HCT116 (cell line): ENCODE measurements around the gene SAMD7. TPM values are rescaled to one million over a fixed set of nuclear protein-coding genes. Genes with fewer than 3 reads are reported as not detected.
A peak's percentile ranks its signal among the peaks of the same experiment; 100 is the strongest.

ENCODE experiments used
- ATAC-seq: fragments of 200-7000 bp; cut with Tn5 transposase; 2 replicates; pipeline ENCODE4 v1.9.1; 2020; ENCODE audit warnings: mild to moderate bottlenecking, moderate library complexity
- BruUV-seq: library from RNA; stranded (reverse); fragments of 400-500 nt; replicated peaks from 2 replicates; lab custom pipeline; 2021; lab: Mats Ljungman, UMichigan
- CTCF ChIA-PET: fragments of 300-600 bp; sonication (Branson Sonifier 250); formaldehyde crosslinking; loops from one replicate; lab custom pipeline; 2021; ENCODE audit warnings: antibody characterized with exemption; lab: Charles Lee
- POLR2A ChIA-PET: fragments of 300-600, 350-600 bp; sonication (Branson Sonifier 250); formaldehyde crosslinking; loops from one replicate; lab custom pipeline; 2021; ENCODE audit warnings: antibody characterized with exemption; lab: Charles Lee
- RAD21 ChIA-PET, 2 experiments: fragments of 300-600 bp; sonication (Branson Sonifier 250); formaldehyde crosslinking; loops; one replicate each; lab custom pipeline; 2023; ENCODE audit warnings: low total read pairs in 2 of 2; ENCODE audit not compliant: uncharacterized antibody in 2 of 2, unreplicated experiment in 2 of 2, low non-redundant PET in 1 of 2; lab: Charles Lee
- DNase-seq: peaks from one replicate; pipeline ENCODE4 v3.0.0-alpha.2; 2010; ENCODE audit warnings: low read depth, low spot score
- H2AFZ ChIP-seq: fragments of 200-600 bp; shearing (Covaris generic), sonication (generic); 2 replicates; pipeline ENCODE4 v1.6.1; 2017; ENCODE audit warnings: low read depth, mixed run types, mixed read lengths, antibody characterized with exemption, low read length; ENCODE audit not compliant: poor library complexity, severe bottlenecking
- H3K27ac ChIP-seq: 2 replicates; pipeline ENCODE4 v1.5.1; 2012; ENCODE audit warnings: low read depth, low read length
- H3K27me3 ChIP-seq: fragments of 200-600 bp; sonication (generic); 2 replicates; pipeline ENCODE4 v1.6.1; 2016; ENCODE audit warnings: mixed run types, low read length, mixed read lengths; ENCODE audit not compliant: insufficient read depth
- H3K36me3 ChIP-seq, 2 experiments: fragments of 200-500 bp in 1 of 2; fragments of 200-600 bp in 1 of 2; sonication (Bioruptor generic) in 1 of 2; sonication (generic) in 1 of 2; 2 replicates each; pipeline versions ENCODE4 v1.5.1 to v1.6.1; 2014 to 2016; ENCODE audit warnings: low read length in 2 of 2, inconsistent platforms in 1 of 2, mixed read lengths in 1 of 2, mixed run types in 1 of 2; ENCODE audit not compliant: insufficient read depth in 2 of 2, control insufficient read depth in 1 of 2
- H3K4me1 ChIP-seq, 2 experiments: fragments of 200-600 bp in 1 of 2; sonication (generic) in 1 of 2; 2 replicates each; pipeline versions ENCODE4 v1.5.1 to v1.6.1; 2012 to 2017; ENCODE audit warnings: low read length in 2 of 2, inconsistent platforms in 1 of 2, mild to moderate bottlenecking in 1 of 2, mixed read lengths in 1 of 2, mixed run types in 1 of 2, moderate library complexity in 1 of 2; ENCODE audit not compliant: insufficient read depth in 2 of 2, control insufficient read depth in 1 of 2
- H3K4me2 ChIP-seq: fragments of 200-600 bp; sonication (generic); 2 replicates; pipeline ENCODE4 v1.6.1; 2017; ENCODE audit warnings: mixed run types, low read length, mixed read lengths
- H3K4me3 ChIP-seq, 2 experiments: fragments of 200-600 bp in 1 of 2; sonication (generic) in 1 of 2; replicated peaks in 1 of 2; 2 replicates each; pipeline ENCODE4 v1.5.1; 2011 to 2016; ENCODE audit warnings: low read length in 2 of 2, control low read depth in 1 of 2, low read depth in 1 of 2, mild to moderate bottlenecking in 1 of 2, mixed read lengths in 1 of 2, mixed run types in 1 of 2
- H3K79me2 ChIP-seq: fragments of 200-600 bp; sonication (generic); 2 replicates; pipeline ENCODE4 v1.6.1; 2017; ENCODE audit warnings: mild to moderate bottlenecking, mixed run types, low read length, moderate library complexity, mixed read lengths; ENCODE audit not compliant: insufficient read depth
- H3K9ac ChIP-seq: fragments of 200-600 bp; sonication (generic); 2 replicates; pipeline ENCODE4 v1.6.1; 2016; ENCODE audit warnings: low read length, mixed read lengths
- H3K9me2 ChIP-seq: fragments of 200-600 bp; sonication (generic), shearing (Covaris generic); 2 replicates; pipeline ENCODE4 v1.6.1; 2017; ENCODE audit warnings: mixed run types, mild to moderate bottlenecking, moderate library complexity; ENCODE audit not compliant: insufficient read depth
- H3K9me3 ChIP-seq, 2 experiments: fragments of 200-500 bp in 1 of 2; fragments of 200-600 bp in 1 of 2; sonication (Bioruptor generic) in 1 of 2; sonication (generic) in 1 of 2; 2 replicates each; pipeline ENCODE4 v1.6.1; 2014 to 2017; ENCODE audit warnings: low read length in 2 of 2, mixed read lengths in 2 of 2, inconsistent platforms in 1 of 2, low read depth in 1 of 2, mild to moderate bottlenecking in 1 of 2, mixed run types in 1 of 2, moderate library complexity in 1 of 2; ENCODE audit not compliant: control insufficient read depth in 1 of 2, insufficient read depth in 1 of 2
- H4K20me1 ChIP-seq: fragments of 200-600 bp; sonication (generic), shearing (Covaris generic); 2 replicates; pipeline ENCODE4 v1.6.1; 2017; ENCODE audit warnings: mixed run types, mild to moderate bottlenecking, moderate library complexity; ENCODE audit not compliant: insufficient read depth
- ATF3 ChIP-seq: IDR thresholded peaks from 2 replicates; pipeline ENCODE4 v1.6.1; 2012
- CBX3 ChIP-seq: IDR thresholded peaks from 2 replicates; pipeline ENCODE4 v1.6.1; 2012; ENCODE audit warnings: low read depth
- CEBPB ChIP-seq: IDR thresholded peaks from 2 replicates; pipeline ENCODE4 v1.6.1; 2012; ENCODE audit warnings: low read depth
- EGR1 ChIP-seq: IDR thresholded peaks from 2 replicates; pipeline ENCODE4 v1.6.1; 2012; ENCODE audit warnings: low read depth
- ELF1 ChIP-seq: IDR thresholded peaks from 2 replicates; pipeline ENCODE4 v1.6.1; 2012; ENCODE audit warnings: low read depth, borderline replicate concordance
- FOSL1 ChIP-seq: IDR thresholded peaks from 2 replicates; pipeline ENCODE4 v1.6.1; 2012; ENCODE audit warnings: low read depth
- POLR2A ChIP-seq: IDR thresholded peaks from 2 replicates; pipeline ENCODE4 v1.7.0; 2011; ENCODE audit warnings: borderline replicate concordance; ENCODE audit not compliant: insufficient read depth, insufficient read length; ENCODE audit errors: extremely low read depth
- POLR2AphosphoS5 ChIP-seq: IDR thresholded peaks from 2 replicates; pipeline ENCODE4 v1.6.1; 2011; ENCODE audit warnings: mild to moderate bottlenecking, low read depth, low read length, moderate library complexity
- RAD21 ChIP-seq: IDR thresholded peaks from 2 replicates; pipeline ENCODE4 v1.6.1; 2012; ENCODE audit warnings: low read depth, mild to moderate bottlenecking
- REST ChIP-seq: IDR thresholded peaks from 2 replicates; pipeline ENCODE4 v1.6.1; 2012; ENCODE audit warnings: low read depth
- SIN3A ChIP-seq: IDR thresholded peaks from 2 replicates; pipeline ENCODE4 v1.6.1; 2012; ENCODE audit warnings: low read depth
- SP1 ChIP-seq: IDR thresholded peaks from 2 replicates; pipeline ENCODE4 v1.6.1; 2012; ENCODE audit warnings: low read depth
- SRF ChIP-seq: IDR thresholded peaks from 2 replicates; pipeline ENCODE4 v1.6.1; 2012; ENCODE audit warnings: low read depth
- ZBTB33 ChIP-seq: IDR thresholded peaks from 2 replicates; pipeline ENCODE4 v1.6.1; 2011; ENCODE audit warnings: mild to moderate bottlenecking, low read length, moderate library complexity; ENCODE audit not compliant: insufficient replicate concordance; ENCODE audit errors: extremely low read depth
- ZFX ChIP-seq: fragments of 450-650 bp; IDR thresholded peaks from 2 replicates; pipeline ENCODE4 v1.6.1; 2017
- ZNF274 ChIP-seq: fragments of 200-500 bp; sonication (Bioruptor generic); IDR thresholded peaks from 2 replicates; pipeline ENCODE4 v1.6.1; 2014; ENCODE audit warnings: mild to moderate bottlenecking, low read depth, low read length, inconsistent platforms
- intact Hi-C: fragments of 100-400 bp; cut with micrococcal nuclease; formaldehyde crosslinking; loops from 2 replicates; pipeline ENCODE4 v1.10.0; 2022
- total RNA-seq: library from RNA; stranded (reverse); gene quantifications from one replicate; pipeline ENCODE4 v1.2.1, GENCODE V29; 2021; ENCODE audit not compliant: unreplicated experiment

Gene SAMD7
- total RNA-seq, 1 experiment from 2014 or later, result not detected

GRCh38 chr3:169966428-169966950 is 55.1 kb downstream of the SAMD7 start, which contains the start of gene SEC62 (continued):
- peak; percentile 98 for TF ChIP-seq ZBTB33

GRCh38 chr3:169966951-169967915 is 55.9 kb downstream of the SAMD7 start:
- H3K9ac ChIP-seq, result peak overlapping the region; percentile 82
- H3K4me3 ChIP-seq, result peak overlapping the region; percentile 68 to 76
- peak overlapping the region; percentile 53; the same call in 1 of the 2 replicates for H3K27ac ChIP-seq
- no peak for DNase-seq
- POLR2A ChIA-PET, result interaction anchor here (1.3 kb wide), 1 partner anchor 18 kb away, joined by 5 read pairs; no protein-coding TSS in a partner anchor
- BruUV-seq, result TSS peak; percentile 37
- H3K9me2 ChIP-seq, result no peaks in the 10 kb centered on the region
- H3K27me3 ChIP-seq, result no peaks in the 10 kb centered on the region
- H3K4me2 ChIP-seq, result peak overlapping the region; percentile 71
- no peaks in the 10 kb centered on the region for H3K36me3 ChIP-seq
- H3K4me1 ChIP-seq, result peaks cover 3 to 15% of the 10 kb centered on the region in 2 experiments; a peak in 3 of 4 replicates
- H3K9me3 ChIP-seq, result no peaks in the 10 kb centered on the region
- peaks cover 4% of the 10 kb centered on the region; the same call in 1 of the 2 replicates for H4K20me1 ChIP-seq
- CTCF ChIA-PET, result no interaction called here
- H3K79me2 ChIP-seq, result peaks cover 55% of the 10 kb centered on the region
- intact Hi-C loops, result loop anchor here (1.0 to 5.0 kb wide), 2 partner anchors 70 to 205 kb away; partner anchors contain the start of gene GPR160
- RAD21 ChIA-PET, result no interaction called here
- no peak overlapping the region for H2AFZ ChIP-seq
- ATAC-seq, result peak; percentile 71
- TF ChIP-seq REST (no peak), ELF1 (no peak), RAD21 (no peak), ATF3 (no peak), CEBPB (no peak), POLR2A (no peak), ZNF274 (no peak), CBX3 (0 out of 2 replicates have a peak, but pooled peaks have one; percentile 0), SIN3A (0 out of 2 replicates have a peak, but pooled peaks have one; percentile 29), FOSL1 (no peak), ZFX (peak; percentile 71), SRF (no peak), POLR2AphosphoS5 (no peak), EGR1 (no peak), SP1 (no peak)
